Progenitor cell of endocrine pancreas (in vitro differentiated cells): ENCODE measurements around the gene LTBP1. TPM values are rescaled to one million over a fixed set of nuclear protein-coding genes. Genes with fewer than 3 reads are reported as not detected.

Experiments
- DNase-seq: peaks from one replicate; pipeline ENCODE4 v3.0.0; 2021; ENCODE audit warnings: low spot score; ENCODE audit not compliant: unreplicated experiment
- H3K27ac Mint-ChIP-seq: 2 replicates; pipeline ENCODE4 v1.8.0; 2021; ENCODE audit warnings: mild to moderate bottlenecking, moderate library complexity, mixed read lengths
- H3K27me3 Mint-ChIP-seq: 2 replicates; pipeline ENCODE4 v1.8.0; 2021; ENCODE audit warnings: mixed read lengths
- H3K36me3 Mint-ChIP-seq: 2 replicates; pipeline ENCODE4 v1.8.0; 2022; ENCODE audit warnings: mixed read lengths; ENCODE audit not compliant: insufficient read depth
- H3K4me1 Mint-ChIP-seq: 2 replicates; pipeline ENCODE4 v1.8.0; 2021; ENCODE audit warnings: low read depth, mixed read lengths
- H3K4me3 Mint-ChIP-seq: 2 replicates; pipeline ENCODE4 v1.8.0; 2021; ENCODE audit warnings: low read depth, mild to moderate bottlenecking, moderate library complexity, mixed read lengths
- H3K9me3 Mint-ChIP-seq: 2 replicates; pipeline ENCODE4 v1.8.0; 2021; ENCODE audit warnings: low read depth, mixed read lengths
- total RNA-seq: library from RNA; stranded (reverse); gene quantifications from 2 replicates; pipeline ENCODE4 v1.2.1, GENCODE V29; 2021
- TF ChIP-seq, protein P1 (sequence below): fragments of 200-600 bp; sonication (generic); IDR thresholded peaks from one replicate; pipeline ENCODE4 v1.5.0; 2021; ENCODE audit warnings: antibody characterized with exemption, mild to moderate bottlenecking; ENCODE audit not compliant: unreplicated experiment

The LTBP1 gene
- total RNA-seq, 1 donor from 2014 or later, result 63.0 TPM

DNA sequence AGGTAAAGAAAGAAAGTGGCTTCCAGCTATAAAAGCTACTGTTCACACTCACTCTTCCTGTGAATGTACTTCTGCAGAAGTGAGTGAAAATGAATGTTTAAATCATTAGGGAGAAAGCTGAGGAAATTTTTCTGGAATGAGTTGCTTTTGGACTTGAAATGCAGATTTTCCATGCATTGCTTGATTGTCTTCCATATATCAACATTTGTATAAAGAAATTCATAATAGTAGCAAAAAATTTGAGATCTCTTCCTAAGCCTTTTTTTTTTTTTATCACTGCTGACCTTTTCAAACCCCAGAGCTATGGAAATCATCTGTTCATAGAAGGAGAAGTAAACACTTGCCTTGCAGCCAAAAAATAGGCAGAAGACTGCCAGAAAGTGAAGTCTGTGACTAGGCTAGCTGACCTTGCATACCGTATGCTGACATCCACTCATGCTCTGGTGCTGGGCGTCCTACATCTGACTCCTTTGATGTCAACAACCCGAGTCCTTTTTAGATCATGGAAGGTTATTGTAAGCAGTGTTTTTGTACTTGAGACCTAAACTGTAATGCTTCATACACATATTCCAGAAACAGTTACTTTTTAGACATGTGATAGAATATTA, 375.2 kb downstream of the LTBP1 start:
- Mint-ChIP-seq H3K9me3 (no peaks in the 10 kb centered on the region), H3K4me3 (no peak overlapping the region), H3K27me3 (no peaks in the 10 kb centered on the region), H3K27ac (no peak overlapping the region), H3K4me1 (peaks cover 4% of the 10 kb centered on the region), H3K36me3 (no peaks in the 10 kb centered on the region)
- no peak for DNase-seq
- TF ChIP-seq, protein P1, sequence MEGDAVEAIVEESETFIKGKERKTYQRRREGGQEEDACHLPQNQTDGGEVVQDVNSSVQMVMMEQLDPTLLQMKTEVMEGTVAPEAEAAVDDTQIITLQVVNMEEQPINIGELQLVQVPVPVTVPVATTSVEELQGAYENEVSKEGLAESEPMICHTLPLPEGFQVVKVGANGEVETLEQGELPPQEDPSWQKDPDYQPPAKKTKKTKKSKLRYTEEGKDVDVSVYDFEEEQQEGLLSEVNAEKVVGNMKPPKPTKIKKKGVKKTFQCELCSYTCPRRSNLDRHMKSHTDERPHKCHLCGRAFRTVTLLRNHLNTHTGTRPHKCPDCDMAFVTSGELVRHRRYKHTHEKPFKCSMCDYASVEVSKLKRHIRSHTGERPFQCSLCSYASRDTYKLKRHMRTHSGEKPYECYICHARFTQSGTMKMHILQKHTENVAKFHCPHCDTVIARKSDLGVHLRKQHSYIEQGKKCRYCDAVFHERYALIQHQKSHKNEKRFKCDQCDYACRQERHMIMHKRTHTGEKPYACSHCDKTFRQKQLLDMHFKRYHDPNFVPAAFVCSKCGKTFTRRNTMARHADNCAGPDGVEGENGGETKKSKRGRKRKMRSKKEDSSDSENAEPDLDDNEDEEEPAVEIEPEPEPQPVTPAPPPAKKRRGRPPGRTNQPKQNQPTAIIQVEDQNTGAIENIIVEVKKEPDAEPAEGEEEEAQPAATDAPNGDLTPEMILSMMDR, result no peak

DNA sequence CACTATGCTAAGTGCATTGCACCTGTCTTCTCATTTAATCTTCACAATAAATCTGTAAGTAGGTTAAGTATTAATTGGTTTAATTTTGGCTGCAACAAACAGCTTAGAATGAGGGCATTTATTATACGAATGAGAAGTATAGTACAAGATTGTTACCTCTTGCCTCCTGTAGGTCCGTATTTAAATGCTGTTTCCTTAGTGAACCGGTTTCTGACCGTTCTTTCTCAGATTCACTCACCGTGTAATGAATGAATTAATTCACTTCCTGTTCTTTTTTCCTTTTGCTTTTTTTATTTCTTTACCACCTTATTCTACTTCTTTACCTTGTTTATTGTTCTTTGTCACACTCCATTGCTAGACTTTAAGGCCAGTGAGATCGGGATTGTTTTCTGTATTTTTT, 375.9 kb downstream of the LTBP1 start:
- no peak overlapping the region for H3K4me3 Mint-ChIP-seq
- peaks cover under 1% of the 10 kb centered on the region for H3K4me1 Mint-ChIP-seq

DNA sequence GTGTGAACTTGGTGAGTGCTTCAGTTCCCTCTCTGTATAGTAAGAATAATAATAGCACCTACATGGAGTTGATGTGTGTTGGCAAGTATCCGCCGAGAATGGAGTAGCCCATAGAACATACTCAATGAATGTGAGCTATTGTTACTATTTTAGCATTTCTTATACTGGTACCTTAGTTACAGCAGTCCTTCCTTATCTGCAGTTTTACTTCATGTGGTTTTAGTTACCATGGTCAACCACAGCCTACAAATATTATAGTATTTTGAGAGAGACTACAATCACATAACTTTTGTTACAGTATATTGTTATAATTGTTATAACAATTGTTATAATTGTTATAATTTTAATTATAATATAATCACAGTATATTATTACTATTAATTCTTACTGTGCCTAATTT, 377.2 kb downstream of the LTBP1 start:
- peaks cover 5% of the 10 kb centered on the region for H3K36me3 Mint-ChIP-seq
- H3K27ac Mint-ChIP-seq, result no peak overlapping the region
- H3K27me3 Mint-ChIP-seq, result no peaks in the 10 kb centered on the region
- no peak overlapping the region for H3K4me3 Mint-ChIP-seq
- H3K4me1 Mint-ChIP-seq, result no peaks in the 10 kb centered on the region
- TF ChIP-seq, protein P1, result no peak
- H3K9me3 Mint-ChIP-seq, result no peaks in the 10 kb centered on the region
- no peak for DNase-seq

More for the DNA sequence above, 375.9 kb downstream of the LTBP1 start:
- TF ChIP-seq, protein P1, result no peak
- Mint-ChIP-seq H3K27ac (no peak overlapping the region), H3K36me3 (no peaks in the 10 kb centered on the region), H3K9me3 (no peaks in the 10 kb centered on the region), H3K27me3 (no peaks in the 10 kb centered on the region)
- no peak for DNase-seq

DNA sequence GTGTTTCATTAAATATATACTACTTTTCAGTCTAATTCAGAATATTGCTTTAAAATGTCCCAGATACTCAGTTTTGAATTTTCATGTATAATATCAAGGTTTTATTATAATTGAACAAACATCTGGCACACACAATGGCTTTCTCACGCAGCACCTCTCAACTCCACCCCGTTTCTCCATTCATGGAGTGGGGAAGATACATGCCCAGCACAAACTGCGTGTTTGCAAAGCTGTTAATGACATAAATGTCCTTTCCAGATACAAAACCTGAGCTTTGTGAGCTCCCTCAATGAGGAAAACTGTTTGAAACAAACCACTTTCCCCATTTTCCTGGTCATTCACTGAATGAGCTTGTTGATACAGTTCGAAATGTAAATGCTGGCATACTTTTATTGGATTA, 379.3 kb downstream of the LTBP1 start:
- TF ChIP-seq, protein P1, result no peak
- H3K4me1 Mint-ChIP-seq, result no peaks in the 10 kb centered on the region
- no peak overlapping the region for H3K4me3 Mint-ChIP-seq
- H3K36me3 Mint-ChIP-seq, result peaks cover 5% of the 10 kb centered on the region
- peaks cover 2% of the 10 kb centered on the region for H3K9me3 Mint-ChIP-seq
- no peak overlapping the region for H3K27ac Mint-ChIP-seq
- no peak for DNase-seq
- H3K27me3 Mint-ChIP-seq, result no peaks in the 10 kb centered on the region

DNA sequence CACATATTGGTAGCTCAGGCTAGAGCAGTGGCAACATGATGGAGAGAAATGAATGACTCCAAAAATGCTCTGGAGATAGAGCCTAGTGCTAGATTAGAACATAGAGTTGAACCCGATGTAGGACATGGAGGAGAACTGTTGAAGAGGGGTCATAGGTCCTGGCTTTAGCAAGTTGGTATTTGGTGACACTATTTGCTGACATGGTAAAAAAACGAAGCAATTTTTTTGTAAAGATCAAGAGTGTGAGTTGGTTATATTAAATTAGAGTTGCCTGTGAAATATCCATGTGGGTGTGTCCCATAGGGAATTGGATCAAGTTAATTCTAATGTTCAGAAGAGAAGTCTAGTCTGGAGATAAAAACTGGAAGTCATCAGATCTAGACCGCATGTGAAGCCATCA, 386.7 kb downstream of the LTBP1 start:
- no peaks in the 10 kb centered on the region for H3K4me1 Mint-ChIP-seq
- H3K9me3 Mint-ChIP-seq, result peaks cover 2% of the 10 kb centered on the region
- no peak for DNase-seq
- no peaks in the 10 kb centered on the region for H3K27me3 Mint-ChIP-seq
- no peak overlapping the region for H3K4me3 Mint-ChIP-seq
- TF ChIP-seq, protein P1, result no peak
- no peak overlapping the region for H3K27ac Mint-ChIP-seq
- peaks cover 8% of the 10 kb centered on the region for H3K36me3 Mint-ChIP-seq
